MM.1S (cell line): ENCODE results near the gene RFTN1.

Experiments
- DNase-seq: peaks from one replicate; pipeline ENCODE4 v3.0.0-alpha.2; 2015
- H2AFZ ChIP-seq: fragments of 300-600 bp; sonication (generic); 2 replicates; pipeline ENCODE4 v1.6.0; 2016; ENCODE audit warnings: antibody characterized with exemption, low read length
- H3F3A ChIP-seq: fragments of 300-600 bp; sonication (generic); 2 replicates; pipeline ENCODE4 v1.6.1; 2016; ENCODE audit warnings: mild to moderate bottlenecking, antibody characterized with exemption, low read length, moderate library complexity, mixed read lengths; ENCODE audit not compliant: insufficient read depth
- H3K27ac ChIP-seq: fragments of 300-600 bp; sonication (generic); 2 replicates; pipeline ENCODE4 v1.5.1; 2016; ENCODE audit warnings: mild to moderate bottlenecking, low read length
- H3K27me3 ChIP-seq: fragments of 300-600 bp; sonication (generic); replicated peaks from 2 replicates; pipeline ENCODE4 v1.6.0; 2016; ENCODE audit warnings: low read length; ENCODE audit not compliant: insufficient read depth
- H3K36me3 ChIP-seq: fragments of 300-600 bp; sonication (generic); replicated peaks from 2 replicates; pipeline ENCODE4 v1.6.1; 2016; ENCODE audit warnings: mild to moderate bottlenecking, low read length, mixed read lengths; ENCODE audit not compliant: insufficient read depth
- H3K4me1 ChIP-seq: fragments of 300-600 bp; sonication (generic); 2 replicates; pipeline ENCODE4 v1.6.1; 2016; ENCODE audit warnings: low read length, mixed read lengths
- H3K4me2 ChIP-seq: fragments of 300-600 bp; sonication (generic); 2 replicates; pipeline ENCODE4 v1.6.0; 2016; ENCODE audit warnings: low read depth, low read length
- H3K4me3 ChIP-seq: fragments of 300-600 bp; sonication (generic); 2 replicates; pipeline ENCODE4 v1.5.1; 2016; ENCODE audit warnings: low read length, mixed read lengths
- H3K79me2 ChIP-seq: fragments of 300-600 bp; sonication (generic); 2 replicates; pipeline ENCODE4 v1.6.1; 2016; ENCODE audit warnings: mixed run types, low read length, mixed read lengths
- H3K9ac ChIP-seq: fragments of 300-600 bp; sonication (generic); 2 replicates; pipeline ENCODE4 v1.6.1; 2016; ENCODE audit warnings: low read length, mixed read lengths
- H3K9me2 ChIP-seq: fragments of 300-600 bp; sonication (generic); replicated peaks from 2 replicates; pipeline ENCODE4 v1.6.1; 2016; ENCODE audit warnings: mild to moderate bottlenecking, low read length, mixed read lengths; ENCODE audit not compliant: insufficient read depth
- H3K9me3 ChIP-seq: fragments of 300-600 bp; sonication (generic); replicated peaks from 2 replicates; pipeline ENCODE4 v1.6.1; 2016; ENCODE audit warnings: mild to moderate bottlenecking, low read length, mixed read lengths; ENCODE audit not compliant: insufficient read depth
- H4K20me1 ChIP-seq: fragments of 300-600 bp; sonication (generic); 2 replicates; pipeline ENCODE4 v1.6.1; 2016; ENCODE audit warnings: mild to moderate bottlenecking, low read length, moderate library complexity, mixed read lengths; ENCODE audit not compliant: insufficient read depth
- EZH2 ChIP-seq: fragments of 300-600 bp; sonication (generic); optimal IDR thresholded peaks from 2 replicates; pipeline ENCODE3; 2017; ENCODE audit warnings: low read depth, mild to moderate bottlenecking, antibody characterized with exemption, low read length, mixed read lengths
- EZH2phosphoT487 ChIP-seq: fragments of 300-600 bp; sonication (generic); IDR thresholded peaks from 2 replicates; pipeline ENCODE4 v1.6.1; 2018; ENCODE audit warnings: antibody characterized with exemption, low read length
- TF ChIP-seq, protein P1 (sequence below): fragments of 300-600 bp; sonication (generic); IDR thresholded peaks from 2 replicates; pipeline ENCODE4 v1.5.1; 2016; ENCODE audit warnings: antibody characterized with exemption, low read length, mixed read lengths

Gene RFTN1

GRCh38 chr3:16305111-16305541 lies 208.4 kb downstream of the RFTN1 start:
- H3F3A ChIP-seq, result no peaks in the 10 kb centered on the region
- H4K20me1 ChIP-seq, result no peaks in the 10 kb centered on the region
- H3K4me3 ChIP-seq, result no peak overlapping the region
- H3K4me2 ChIP-seq, result no peak overlapping the region
- H3K9me3 ChIP-seq, result no peaks in the 10 kb centered on the region
- H3K27me3 ChIP-seq, result no peaks in the 10 kb centered on the region
- H3K79me2 ChIP-seq, result peaks cover 19% of the 10 kb centered on the region; the same call in 1 of the 2 replicates
- no peak for DNase-seq
- peaks cover 4% of the 10 kb centered on the region; the same call in 1 of the 2 replicates for H3K36me3 ChIP-seq
- no peak overlapping the region for H3K9ac ChIP-seq
- no peak overlapping the region for H2AFZ ChIP-seq
- no peaks in the 10 kb centered on the region for H3K9me2 ChIP-seq
- TF ChIP-seq EZH2phosphoT487 (no peak), EZH2 (no peak)
- TF ChIP-seq, protein P1, sequence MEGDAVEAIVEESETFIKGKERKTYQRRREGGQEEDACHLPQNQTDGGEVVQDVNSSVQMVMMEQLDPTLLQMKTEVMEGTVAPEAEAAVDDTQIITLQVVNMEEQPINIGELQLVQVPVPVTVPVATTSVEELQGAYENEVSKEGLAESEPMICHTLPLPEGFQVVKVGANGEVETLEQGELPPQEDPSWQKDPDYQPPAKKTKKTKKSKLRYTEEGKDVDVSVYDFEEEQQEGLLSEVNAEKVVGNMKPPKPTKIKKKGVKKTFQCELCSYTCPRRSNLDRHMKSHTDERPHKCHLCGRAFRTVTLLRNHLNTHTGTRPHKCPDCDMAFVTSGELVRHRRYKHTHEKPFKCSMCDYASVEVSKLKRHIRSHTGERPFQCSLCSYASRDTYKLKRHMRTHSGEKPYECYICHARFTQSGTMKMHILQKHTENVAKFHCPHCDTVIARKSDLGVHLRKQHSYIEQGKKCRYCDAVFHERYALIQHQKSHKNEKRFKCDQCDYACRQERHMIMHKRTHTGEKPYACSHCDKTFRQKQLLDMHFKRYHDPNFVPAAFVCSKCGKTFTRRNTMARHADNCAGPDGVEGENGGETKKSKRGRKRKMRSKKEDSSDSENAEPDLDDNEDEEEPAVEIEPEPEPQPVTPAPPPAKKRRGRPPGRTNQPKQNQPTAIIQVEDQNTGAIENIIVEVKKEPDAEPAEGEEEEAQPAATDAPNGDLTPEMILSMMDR, result no peak
- peaks cover 21% of the 10 kb centered on the region for H3K4me1 ChIP-seq
- H3K27ac ChIP-seq, result no peak overlapping the region

GRCh38 chr3:16304061-16305010 lies 209.2 kb downstream of the RFTN1 start:
- Histone ChIP-seq H3K9me3 (no peaks in the 10 kb centered on the region), H3K4me2 (no peak overlapping the region), H3K27me3 (no peaks in the 10 kb centered on the region), H2AFZ (no peak overlapping the region), H3K4me3 (no peak overlapping the region), H3K36me3 (peaks cover 4% of the 10 kb centered on the region; the same call in 1 of the 2 replicates), H3K9me2 (no peaks in the 10 kb centered on the region), H3F3A (no peaks in the 10 kb centered on the region), H4K20me1 (no peaks in the 10 kb centered on the region), H3K27ac (no peak overlapping the region), H3K79me2 (peaks cover 19% of the 10 kb centered on the region; the same call in 1 of the 2 replicates), H3K4me1 (peaks cover 21% of the 10 kb centered on the region), H3K9ac (no peak overlapping the region)
- no peak for TF ChIP-seq EZH2
- TF ChIP-seq, protein P1, result no peak
- TF ChIP-seq EZH2phosphoT487, result no peak
- DNase-seq, result no peak

GRCh38 chr3:16303037-16303575 lies 210.4 kb downstream of the RFTN1 start:
- Histone ChIP-seq H2AFZ (no peak overlapping the region), H3K4me1 (peaks cover 18% of the 10 kb centered on the region), H3K36me3 (no peaks in the 10 kb centered on the region; the same call in 1 of the 2 replicates), H3K27me3 (no peaks in the 10 kb centered on the region), H3K9me2 (no peaks in the 10 kb centered on the region), H3K9ac (no peak overlapping the region), H3F3A (no peaks in the 10 kb centered on the region), H4K20me1 (no peaks in the 10 kb centered on the region), H3K27ac (no peak overlapping the region), H3K9me3 (no peaks in the 10 kb centered on the region), H3K4me3 (no peak overlapping the region), H3K4me2 (no peak overlapping the region), H3K79me2 (peaks cover 14% of the 10 kb centered on the region; the same call in 1 of the 2 replicates)
- DNase-seq, result no peak
- no peak for TF ChIP-seq EZH2phosphoT487
- TF ChIP-seq, protein P1, result no peak
- TF ChIP-seq EZH2, result no peak
